HepG2 (cell line): ENCODE results near the gene TXNDC16.

Experiments
- CC2D1A ChIP-seq: sonication (generic); formaldehyde crosslinking; IDR thresholded peaks from 2 replicates; pipeline ENCODE4 v1.8.1; 2023; ENCODE audit warnings: mild to moderate bottlenecking, missing genetic modification reagents
- FOXA1 ChIP-seq, 2 experiments: fragments of 450-650 bp in 1 of 2; sonication (generic) in 1 of 2; formaldehyde crosslinking in 1 of 2; IDR thresholded peaks; 2 replicates each; pipeline versions ENCODE4 v1.4.0 to v1.6.1; 2016 to 2020; ENCODE audit warnings: missing genetic modification reagents in 1 of 2
- FOXM1 ChIP-seq: sonication (generic); formaldehyde crosslinking; IDR thresholded peaks from 2 replicates; pipeline ENCODE4 v1.5.0; 2020; ENCODE audit warnings: missing genetic modification reagents
- MTF1 ChIP-seq: sonication (generic); formaldehyde crosslinking; IDR thresholded peaks from 2 replicates; pipeline ENCODE4 v1.5.0; 2020; ENCODE audit warnings: missing genetic modification reagents
- NCOA2 ChIP-seq: sonication (generic); formaldehyde crosslinking; IDR thresholded peaks from 2 replicates; pipeline ENCODE4 v1.8.0; 2022; ENCODE audit warnings: inconsistent platforms
- PHF5A ChIP-seq: IDR thresholded peaks from one replicate; pipeline ENCODE4 v1.6.1; 2018; ENCODE audit warnings: low read depth, missing genetic modification reagents; ENCODE audit not compliant: unreplicated experiment
- TCF12 ChIP-seq, 2 experiments: fragments of 450-650 bp in 1 of 2; sonication (generic) in 1 of 2; formaldehyde crosslinking in 1 of 2; IDR thresholded peaks; 2 replicates each; pipeline versions ENCODE4 v1.6.1 to v1.8.0; 2017 to 2022; ENCODE audit warnings: antibody characterized with exemption in 1 of 2, mild to moderate bottlenecking in 1 of 2, missing genetic modification reagents in 1 of 2, moderate library complexity in 1 of 2
- TF ChIP-seq, protein P1 (sequence below): sonication (generic); formaldehyde crosslinking; IDR thresholded peaks from 2 replicates; pipeline ENCODE4 v1.5.0; 2020; ENCODE audit warnings: mild to moderate bottlenecking, missing genetic modification reagents, moderate library complexity
- TF ChIP-seq, protein P2 (sequence below): sonication (generic); formaldehyde crosslinking; IDR thresholded peaks from 2 replicates; pipeline ENCODE4 v1.8.1; 2023; ENCODE audit warnings: missing genetic modification reagents, mild to moderate bottlenecking, borderline replicate concordance

DNA sequence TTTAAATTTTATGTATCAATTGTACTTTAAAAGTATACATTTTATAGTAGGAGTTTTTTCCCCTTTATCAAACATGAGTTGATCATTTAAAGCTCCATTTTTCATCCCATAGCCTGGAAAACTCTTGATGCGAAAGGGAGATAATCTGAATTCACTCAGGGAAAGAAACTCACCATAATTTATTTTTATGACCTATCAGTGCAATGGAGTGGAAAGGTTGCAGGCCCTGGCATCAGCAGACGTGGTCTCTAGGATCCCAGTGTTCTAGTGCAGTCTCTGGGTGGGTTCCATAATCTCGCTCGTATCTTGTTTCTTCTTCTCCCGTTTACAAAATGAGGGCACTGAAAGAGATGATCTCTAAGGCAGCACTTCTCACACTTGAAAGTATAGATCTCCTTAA lies 153.2 kb downstream of the TXNDC16 start:
- TF ChIP-seq NCOA2 (CRISPR knock-in tag) (no peak), CC2D1A (CRISPR knock-in tag) (no peak), PHF5A (CRISPR knock-in tag) (no peak), TCF12 (IDR thresholded peaks at IDR 0.05) (no peak), TCF12 (CRISPR knock-in tag; IDR thresholded peaks at IDR 0.05) (no peak), FOXA1 (IDR thresholded peaks at IDR 0.05) (no peak), FOXA1 (CRISPR knock-in tag; IDR thresholded peaks at IDR 0.05) (no peak), FOXM1 (CRISPR knock-in tag) (no peak), MTF1 (CRISPR knock-in tag) (no peak)
- TF ChIP-seq, protein P1, sequence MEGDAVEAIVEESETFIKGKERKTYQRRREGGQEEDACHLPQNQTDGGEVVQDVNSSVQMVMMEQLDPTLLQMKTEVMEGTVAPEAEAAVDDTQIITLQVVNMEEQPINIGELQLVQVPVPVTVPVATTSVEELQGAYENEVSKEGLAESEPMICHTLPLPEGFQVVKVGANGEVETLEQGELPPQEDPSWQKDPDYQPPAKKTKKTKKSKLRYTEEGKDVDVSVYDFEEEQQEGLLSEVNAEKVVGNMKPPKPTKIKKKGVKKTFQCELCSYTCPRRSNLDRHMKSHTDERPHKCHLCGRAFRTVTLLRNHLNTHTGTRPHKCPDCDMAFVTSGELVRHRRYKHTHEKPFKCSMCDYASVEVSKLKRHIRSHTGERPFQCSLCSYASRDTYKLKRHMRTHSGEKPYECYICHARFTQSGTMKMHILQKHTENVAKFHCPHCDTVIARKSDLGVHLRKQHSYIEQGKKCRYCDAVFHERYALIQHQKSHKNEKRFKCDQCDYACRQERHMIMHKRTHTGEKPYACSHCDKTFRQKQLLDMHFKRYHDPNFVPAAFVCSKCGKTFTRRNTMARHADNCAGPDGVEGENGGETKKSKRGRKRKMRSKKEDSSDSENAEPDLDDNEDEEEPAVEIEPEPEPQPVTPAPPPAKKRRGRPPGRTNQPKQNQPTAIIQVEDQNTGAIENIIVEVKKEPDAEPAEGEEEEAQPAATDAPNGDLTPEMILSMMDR (CRISPR knock-in tag), result no peak
- TF ChIP-seq, protein P2, sequence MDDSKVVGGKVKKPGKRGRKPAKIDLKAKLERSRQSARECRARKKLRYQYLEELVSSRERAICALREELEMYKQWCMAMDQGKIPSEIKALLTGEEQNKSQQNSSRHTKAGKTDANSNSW (CRISPR knock-in tag), result no peak
